SW 1271 (cell line): ENCODE data around the gene SF3B2.
A peak's percentile ranks its signal among the peaks of the same experiment; 100 is the strongest.

Experiments used
- DNase-seq, 2 experiments: peaks; one replicate each; lab custom pipeline; 2025; lab: John Stamatoyannopoulos, UW

SF3B2 gene

GRCh38 chr11:66050581-66051231, 1.5 kb upstream of the SF3B2 start:
- DNase-seq = no peak

DNA sequence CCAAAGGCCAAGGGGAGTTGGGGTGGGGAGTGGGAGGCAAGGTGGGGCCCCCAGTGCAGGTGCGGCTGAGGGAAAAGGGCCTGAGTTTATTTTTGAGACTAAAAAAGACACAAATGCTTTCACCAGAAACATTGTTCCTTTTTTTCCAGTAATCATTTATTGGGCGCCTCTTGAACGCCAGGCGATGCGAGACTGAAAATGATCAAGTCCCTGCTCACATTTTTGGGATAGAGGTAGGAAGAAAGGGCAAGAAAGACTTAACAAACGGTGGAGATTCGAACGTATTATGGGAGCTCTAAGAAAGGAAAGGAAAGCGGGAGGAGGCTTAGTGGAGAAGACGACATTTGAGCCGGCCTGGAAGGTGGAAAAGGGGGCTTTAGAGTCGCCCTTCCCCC, 796 bp upstream of the SF3B2 start:
- DNase-seq = no peak

DNA sequence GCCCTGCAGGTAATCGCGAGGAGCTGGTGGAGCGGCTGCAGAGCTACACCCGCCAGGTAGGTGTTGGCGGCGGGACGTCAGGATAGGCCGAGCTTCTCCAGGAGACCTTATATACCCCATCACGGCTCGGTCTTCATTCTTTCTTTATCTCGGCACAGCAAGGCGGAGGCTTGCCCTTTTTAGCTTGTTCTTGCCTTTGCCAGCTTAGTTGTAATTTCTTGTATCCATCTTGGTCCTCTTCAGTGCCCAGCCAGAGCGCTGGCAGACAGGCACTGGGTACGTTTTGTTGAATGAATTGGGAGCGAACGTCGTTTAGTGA, 459 bp downstream of the SF3B2 start:
- no peak for DNase-seq

DNA sequence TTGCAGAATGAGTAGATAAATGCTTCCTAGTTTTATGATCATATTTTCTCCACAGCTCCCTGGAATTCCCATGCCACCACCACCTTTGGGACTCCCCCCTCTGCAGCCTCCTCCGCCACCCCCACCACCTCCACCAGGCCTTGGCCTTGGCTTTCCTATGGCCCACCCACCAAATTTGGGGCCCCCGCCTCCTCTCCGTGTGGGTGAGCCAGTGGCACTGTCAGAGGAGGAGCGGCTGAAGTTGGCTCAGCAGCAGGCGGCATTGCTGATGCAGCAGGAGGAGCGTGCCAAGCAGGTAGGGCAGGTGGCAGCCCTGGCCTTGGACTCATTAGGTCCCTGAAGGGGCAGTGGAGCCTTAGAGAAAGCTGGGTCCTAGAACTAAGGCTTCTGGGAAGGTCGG, 2.9 kb downstream of the SF3B2 start:
- no peak for DNase-seq

DNA sequence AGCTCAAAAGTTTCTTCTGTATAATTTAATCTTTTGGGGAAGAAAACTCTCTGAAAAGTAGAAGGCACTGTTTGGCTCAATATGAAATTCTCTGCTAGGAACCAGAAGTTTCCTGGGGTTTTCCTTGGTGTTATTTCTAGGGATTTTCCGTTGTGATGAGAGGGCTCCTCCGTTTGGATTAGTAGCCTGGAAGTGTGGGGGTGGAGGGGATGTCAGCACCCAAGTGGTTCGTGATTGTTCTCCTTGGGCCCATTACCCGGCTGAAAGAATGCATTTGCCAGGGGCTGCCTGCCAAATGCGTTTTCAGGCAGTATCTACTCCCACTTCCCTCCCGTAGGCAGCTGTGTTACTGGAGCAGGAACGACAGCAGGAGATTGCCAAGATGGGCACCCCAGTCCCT, 4.3 kb downstream of the SF3B2 start:
- DNase-seq = no peak

- no peak for DNase-seq
Measured at GRCh38 chr11:66059966-66060680, 8.0 kb downstream of the SF3B2 start.

GRCh38 chr11:66061268-66061667, 9.1 kb downstream of the SF3B2 start:
- DNase-seq = no peak

- DNase-seq = no peak
Measured at GRCh38 chr11:66062408-66062807, 10.2 kb downstream of the SF3B2 start.

DNA sequence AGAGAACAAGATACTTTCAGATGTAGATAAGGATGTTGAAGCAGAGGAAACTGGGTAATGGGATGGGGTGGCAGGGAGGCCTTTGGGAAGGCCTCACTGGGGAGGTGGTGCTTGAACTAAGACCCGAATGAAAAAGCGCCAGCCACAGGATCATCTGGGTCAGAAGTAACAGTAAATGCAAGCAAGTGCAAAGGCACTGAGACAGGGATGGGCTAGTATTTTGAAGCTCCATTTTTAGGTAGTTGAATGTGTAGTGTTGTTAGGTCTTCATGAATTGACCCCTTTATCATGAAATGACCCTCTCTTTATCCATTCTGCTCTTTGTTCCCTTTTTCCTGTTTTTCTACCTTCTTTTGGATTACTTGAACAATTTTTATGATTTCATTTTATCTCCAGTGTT, 11.7 kb downstream of the SF3B2 start:
- no peak for DNase-seq

DNA sequence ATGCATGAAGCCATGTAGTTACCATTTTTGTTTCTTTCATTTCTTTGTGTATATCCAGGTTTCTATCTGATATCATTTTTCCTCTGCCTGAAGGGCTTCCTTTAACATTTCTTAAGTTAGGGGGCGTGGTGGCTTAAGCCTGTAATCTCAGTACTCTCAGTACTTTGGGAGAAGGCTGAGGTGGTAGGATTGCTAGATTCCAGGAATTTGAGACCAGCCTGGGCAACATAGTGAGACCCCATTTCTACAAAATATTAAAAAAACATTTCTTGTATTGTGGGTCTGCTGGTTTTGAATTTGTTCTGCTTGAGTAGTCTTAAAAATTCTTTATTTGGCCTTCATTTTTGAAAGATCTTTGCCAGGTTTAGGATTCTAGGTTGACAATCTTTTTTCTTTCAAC, 12.4 kb downstream of the SF3B2 start:
- DNase-seq = no peak

DNA sequence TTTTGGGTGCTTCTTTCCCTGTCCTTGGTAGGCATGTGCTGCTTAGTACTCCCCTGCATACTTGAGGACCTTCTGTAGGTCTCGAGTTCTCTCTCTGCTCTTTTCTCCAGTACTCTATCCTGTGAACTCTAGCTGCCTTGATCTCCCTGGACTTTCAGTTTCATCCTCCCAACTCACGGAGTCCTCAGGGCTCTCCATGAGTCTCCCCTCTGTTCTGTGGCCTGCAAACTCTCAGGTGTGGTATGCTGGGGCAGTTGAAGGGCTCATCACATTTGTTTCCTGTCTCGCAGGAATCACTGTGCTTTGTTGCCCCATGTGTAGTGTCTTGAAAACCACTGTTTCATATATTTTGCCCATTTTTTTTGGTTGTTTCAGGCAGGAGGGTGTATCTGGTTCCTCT, 14.6 kb downstream of the SF3B2 start:
- DNase-seq = no peak

- DNase-seq = no peak
Measured at GRCh38 chr11:66067640-66068039, 15.5 kb downstream of the SF3B2 start.

DNA sequence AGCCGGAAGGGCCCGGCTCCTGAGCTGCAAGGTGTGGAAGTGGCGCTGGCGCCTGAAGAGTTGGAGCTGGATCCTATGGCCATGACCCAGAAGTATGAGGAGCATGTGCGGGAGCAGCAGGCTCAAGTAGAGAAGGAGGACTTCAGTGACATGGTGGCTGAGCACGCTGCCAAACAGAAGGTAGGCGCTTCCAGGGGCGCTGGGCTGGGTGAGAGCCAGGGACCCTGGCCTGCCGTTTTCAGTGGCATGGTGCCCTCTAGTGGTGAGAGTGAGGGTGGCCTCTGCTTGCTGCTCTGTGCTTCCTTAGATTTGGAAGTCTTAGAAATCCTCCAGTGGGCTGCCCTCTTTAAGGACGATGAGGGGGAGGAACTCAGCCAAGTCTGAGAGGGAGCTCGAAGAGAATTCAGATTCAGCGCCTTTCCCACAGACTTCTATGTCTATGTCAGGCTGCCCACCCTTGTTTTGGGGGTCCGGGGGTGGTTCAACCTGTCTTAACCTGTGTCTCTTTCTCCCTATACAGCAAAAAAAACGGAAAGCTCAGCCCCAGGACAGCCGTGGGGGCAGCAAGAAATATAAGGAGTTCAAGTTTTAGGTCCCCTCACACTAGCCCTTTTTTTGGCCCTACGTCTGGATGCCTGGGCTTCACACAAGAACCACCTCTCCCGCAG, 16.1 kb downstream of the SF3B2 start:
- peak; percentile 28 to 72 for DNase-seq

GRCh38 chr11:66068923-66069714, 17.0 kb downstream of the SF3B2 start:
- DNase-seq = peak in 1 of 2 experiments; percentile 53

- peak; percentile 39 to 78 for DNase-seq
Measured at GRCh38 chr11:66069715-66070603, 17.8 kb downstream of the SF3B2 start, which contains the start of gene PACS1. PACS1 (plus strand) TSS chr11:66070272; CDS start chr11:66070487, 215 bp downstream.

DNA sequence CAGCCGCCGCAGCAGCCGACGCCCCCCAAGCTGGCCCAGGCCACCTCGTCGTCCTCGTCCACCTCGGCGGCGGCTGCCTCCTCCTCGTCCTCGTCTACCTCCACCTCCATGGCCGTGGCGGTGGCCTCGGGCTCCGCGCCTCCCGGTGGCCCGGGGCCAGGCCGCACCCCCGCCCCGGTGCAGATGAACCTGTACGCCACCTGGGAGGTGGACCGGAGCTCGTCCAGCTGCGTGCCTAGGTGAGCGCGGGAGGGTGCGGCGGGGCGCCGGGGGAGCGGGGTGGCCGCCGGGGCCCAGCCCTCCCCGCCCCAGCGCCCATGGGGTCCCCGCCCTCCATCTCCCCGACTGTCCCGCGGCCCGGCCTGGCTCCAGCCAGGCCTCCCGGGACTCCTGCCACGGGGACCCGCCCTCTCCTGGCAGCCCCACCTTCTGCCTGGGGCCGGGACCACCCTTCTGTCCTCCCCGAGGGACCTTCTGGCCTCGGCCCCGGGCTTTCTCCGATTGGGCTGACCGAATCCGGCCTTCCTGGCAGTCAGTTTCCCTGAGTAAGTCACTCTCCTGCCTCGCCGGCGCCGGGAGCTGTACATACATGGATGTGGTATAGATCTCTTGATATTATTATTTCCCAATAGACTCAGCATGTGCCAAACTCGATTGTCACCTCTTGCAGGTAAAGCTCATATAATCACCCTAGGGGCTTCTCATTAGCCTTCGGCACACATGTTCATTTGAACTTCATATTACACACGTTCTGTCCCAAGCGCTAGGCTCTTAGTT, 18.6 kb downstream of the SF3B2 start:
- DNase-seq = no peak

- no peak for DNase-seq
Measured at GRCh38 chr11:66071381-66071801, 19.2 kb downstream of the SF3B2 start.

DNA sequence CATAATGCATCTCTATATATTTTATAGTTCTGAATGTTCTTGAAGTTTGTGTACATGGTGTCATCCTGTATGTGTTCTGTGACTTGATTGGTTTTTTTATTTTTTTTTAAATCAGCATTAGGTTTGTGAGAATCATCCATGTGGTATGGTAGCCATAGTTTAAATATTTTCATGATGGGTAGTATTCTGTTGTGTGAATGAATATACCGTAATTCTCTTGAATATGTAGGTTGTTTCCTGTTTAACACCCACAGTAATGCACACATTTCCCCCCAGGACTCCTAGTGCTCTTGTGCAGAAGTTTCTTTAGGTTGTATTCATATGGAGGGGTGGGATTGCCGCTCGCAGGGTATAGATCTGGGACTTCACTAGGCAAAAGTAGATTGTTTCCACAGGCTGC, 19.9 kb downstream of the SF3B2 start:
- DNase-seq = no peak

- no peak for DNase-seq
Measured at GRCh38 chr11:66072518-66072917, 20.4 kb downstream of the SF3B2 start.

DNA sequence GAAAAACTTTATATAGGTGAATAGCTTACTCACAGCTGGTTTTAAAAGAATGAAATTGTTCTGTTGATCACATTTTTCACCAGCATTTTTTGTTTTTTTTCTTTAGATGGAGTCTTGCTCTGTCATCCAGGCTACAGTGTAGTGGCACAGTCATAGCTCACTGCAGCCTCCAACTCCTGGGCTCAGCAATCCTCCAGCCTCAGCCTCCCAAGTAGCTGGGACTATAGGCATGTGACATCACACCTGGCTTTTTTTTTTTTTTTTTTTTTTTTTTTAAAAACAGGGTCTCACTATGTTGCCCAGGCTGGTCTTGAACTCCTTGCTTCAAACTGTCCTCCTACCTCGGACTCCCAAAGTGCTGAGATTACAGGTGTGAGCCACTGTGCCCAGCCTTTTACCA, 21.5 kb downstream of the SF3B2 start:
- DNase-seq = no peak

DNA sequence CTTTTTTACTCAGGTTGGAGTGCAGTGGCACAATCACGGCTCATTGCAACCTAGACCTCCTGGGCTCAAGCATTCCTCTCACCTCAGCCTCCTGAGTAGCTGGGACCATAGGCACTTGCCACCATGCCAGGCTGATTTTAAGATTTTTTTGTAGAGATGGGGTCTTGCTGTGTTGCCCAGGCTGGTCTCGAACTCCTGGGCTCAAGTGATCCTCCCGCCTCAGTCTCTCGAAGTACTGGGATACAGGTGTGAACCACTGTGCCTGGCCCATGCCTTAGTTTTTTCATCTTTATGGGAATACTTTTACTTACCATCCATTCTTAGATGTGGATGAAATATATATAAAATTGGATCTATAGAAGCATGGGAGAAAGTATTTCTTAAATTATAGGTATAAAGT, 23.1 kb downstream of the SF3B2 start:
- DNase-seq = no peak
